Mammary epithelial cell (primary cell): Measurements from ENCODE around the gene MYO16.

Experiments
- EZH2 ChIP-seq: IDR thresholded peaks from 2 replicates; pipeline ENCODE4 v1.6.1; 2012; ENCODE audit warnings: low read length, inconsistent platforms, borderline replicate concordance
- TF ChIP-seq, protein P1 (sequence below), 2 donors: IDR thresholded peaks in 1 of 2; conservative IDR thresholded peaks in 1 of 2; 2 replicates each; pipeline ENCODE4 v1.5.1; 2011 to 2012; ENCODE audit warnings: inconsistent platforms in 2 of 2, low read length in 2 of 2, mild to moderate bottlenecking in 2 of 2, control low read depth in 1 of 2, low read depth in 1 of 2; ENCODE audit not compliant: insufficient read depth in 1 of 2; ENCODE audit errors: extremely low read depth in 1 of 2

DNA sequence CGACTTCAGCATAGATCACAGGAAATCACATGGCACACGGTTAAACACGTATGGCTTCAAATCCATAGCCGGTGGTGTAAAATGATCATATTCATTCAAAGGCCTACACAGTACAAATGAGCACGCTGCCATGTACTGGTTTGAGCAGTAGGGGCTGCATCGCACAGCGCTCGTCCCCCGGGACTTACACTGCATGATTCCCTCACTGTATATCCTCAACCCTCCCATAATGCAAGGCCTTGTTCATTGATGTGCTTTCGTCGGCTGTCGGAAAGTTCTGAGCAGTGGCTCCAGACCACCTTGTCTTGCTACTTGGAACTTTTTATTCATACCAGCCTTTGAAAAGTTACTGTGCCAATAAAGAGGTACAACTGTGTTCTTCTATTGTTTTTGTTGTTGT lies 578.2 kb downstream of the MYO16 start:
- TF ChIP-seq, protein P1, sequence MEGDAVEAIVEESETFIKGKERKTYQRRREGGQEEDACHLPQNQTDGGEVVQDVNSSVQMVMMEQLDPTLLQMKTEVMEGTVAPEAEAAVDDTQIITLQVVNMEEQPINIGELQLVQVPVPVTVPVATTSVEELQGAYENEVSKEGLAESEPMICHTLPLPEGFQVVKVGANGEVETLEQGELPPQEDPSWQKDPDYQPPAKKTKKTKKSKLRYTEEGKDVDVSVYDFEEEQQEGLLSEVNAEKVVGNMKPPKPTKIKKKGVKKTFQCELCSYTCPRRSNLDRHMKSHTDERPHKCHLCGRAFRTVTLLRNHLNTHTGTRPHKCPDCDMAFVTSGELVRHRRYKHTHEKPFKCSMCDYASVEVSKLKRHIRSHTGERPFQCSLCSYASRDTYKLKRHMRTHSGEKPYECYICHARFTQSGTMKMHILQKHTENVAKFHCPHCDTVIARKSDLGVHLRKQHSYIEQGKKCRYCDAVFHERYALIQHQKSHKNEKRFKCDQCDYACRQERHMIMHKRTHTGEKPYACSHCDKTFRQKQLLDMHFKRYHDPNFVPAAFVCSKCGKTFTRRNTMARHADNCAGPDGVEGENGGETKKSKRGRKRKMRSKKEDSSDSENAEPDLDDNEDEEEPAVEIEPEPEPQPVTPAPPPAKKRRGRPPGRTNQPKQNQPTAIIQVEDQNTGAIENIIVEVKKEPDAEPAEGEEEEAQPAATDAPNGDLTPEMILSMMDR (conservative IDR thresholded peaks at IDR 0.05 in 1 of 2, IDR thresholded peaks at IDR 0.05 in 1 of 2; ENCODE audit: extremely low read depth in 1 of 2, insufficient read depth in 1 of 2, low read depth in 1 of 2, low read length in 2 of 2), result no peak
- TF ChIP-seq EZH2, result no peak
